Measurements from ENCODE around the gene PEX13.

DNA sequence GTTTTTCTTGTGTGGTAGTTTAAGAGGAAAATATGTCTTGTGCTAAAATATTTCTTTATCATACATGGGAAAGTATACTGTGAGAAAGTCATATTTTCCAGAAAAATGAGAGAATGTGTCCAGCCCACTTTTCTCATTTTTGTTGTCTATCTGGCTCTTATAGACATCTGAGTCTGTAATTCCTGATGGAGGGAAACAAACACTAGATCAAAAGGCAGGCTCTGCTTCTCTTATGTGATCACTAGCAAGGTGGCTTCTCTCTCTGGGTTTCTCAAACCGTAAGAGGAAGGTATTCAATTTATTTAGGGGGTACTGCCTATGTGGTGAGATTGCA is 40.0 kb upstream of the PEX13 start:
- TF ChIP-seq CTCF (IDR thresholded peaks at IDR 0.05) (no peak), POLR2A (IDR thresholded peaks at IDR 0.05) (no peak), POLR2AphosphoS5 (IDR thresholded peaks at IDR 0.05) (no peak)

Data from sigmoid colon (tissue), 4 donors.